Measurements from ENCODE around the gene TESK1.

GRCh38 chr9:35568196-35568595 lies 36.9 kb upstream of the TESK1 start:
- TF ChIP-seq CTCF (IDR thresholded peaks at IDR 0.05): no peak
- no peak for TF ChIP-seq EZH2 (IDR thresholded peaks at IDR 0.05)

Data from neural progenitor cell (in vitro differentiated cells).